RPMI8226 (cell line): ENCODE data around the gene AGO4.
"Not testable (repeated sequence)": the region's sequence is repeated elsewhere in the genome, so short reads cannot be mapped to it uniquely, and the experiment has no call there.

Source experiments
- DNase-seq: peaks from one replicate; pipeline ENCODE4 v3.0.0-alpha.2; 2015

AGO4 gene

GRCh38 chr1:35812754-35813153 lies 4.9 kb downstream of the AGO4 start:
- DNase-seq = not testable (repeated sequence)

- no peak for DNase-seq
These were observed 17.4 kb downstream of the AGO4 start for GRCh38 chr1:35825255-35825654.

GRCh38 chr1:35832276-35832905 lies 24.6 kb downstream of the AGO4 start:
- DNase-seq = no peak

GRCh38 chr1:35833395-35833794 lies 25.6 kb downstream of the AGO4 start:
- DNase-seq = no peak

- DNase-seq = no peak
These were observed 26.4 kb downstream of the AGO4 start for GRCh38 chr1:35834218-35834617.

GRCh38 chr1:35835398-35835797 lies 27.6 kb downstream of the AGO4 start:
- no peak for DNase-seq

GRCh38 chr1:35836734-35837133 lies 28.9 kb downstream of the AGO4 start:
- DNase-seq = no peak

GRCh38 chr1:35838693-35839245 lies 31.0 kb downstream of the AGO4 start:
- no peak for DNase-seq

- no peak for DNase-seq
These were observed 37.0 kb downstream of the AGO4 start for GRCh38 chr1:35844826-35845225.

- no peak for DNase-seq
These were observed 38.0 kb downstream of the AGO4 start for GRCh38 chr1:35845766-35846165.

GRCh38 chr1:35847935-35848565 lies 40.2 kb downstream of the AGO4 start:
- DNase-seq = no peak

GRCh38 chr1:35850051-35850450 lies 42.2 kb downstream of the AGO4 start:
- DNase-seq = no peak

- DNase-seq = no peak
These were observed 42.9 kb downstream of the AGO4 start for GRCh38 chr1:35850716-35851115.

- DNase-seq = no peak
These were observed 43.5 kb downstream of the AGO4 start for GRCh38 chr1:35851132-35851869.

- no peak for DNase-seq
These were observed 44.4 kb downstream of the AGO4 start for GRCh38 chr1:35852241-35852640.

- no peak for DNase-seq
These were observed 47.3 kb downstream of the AGO4 start for GRCh38 chr1:35854989-35855700.

- no peak for DNase-seq
These were observed 49.1 kb downstream of the AGO4 start for GRCh38 chr1:35856964-35857363.

GRCh38 chr1:35857830-35858229 lies 50.0 kb downstream of the AGO4 start:
- DNase-seq = peak; percentile 30

- DNase-seq = no peak
These were observed 52.9 kb downstream of the AGO4 start for GRCh38 chr1:35860696-35861095.

GRCh38 chr1:35863136-35863535 lies 55.3 kb downstream of the AGO4 start:
- DNase-seq = no peak

- DNase-seq = no peak
These were observed 56.2 kb downstream of the AGO4 start for GRCh38 chr1:35863881-35864625.

GRCh38 chr1:35864813-35865212 lies 57.0 kb downstream of the AGO4 start:
- DNase-seq = no peak

GRCh38 chr1:35866991-35867390 lies 59.2 kb downstream of the AGO4 start:
- no peak for DNase-seq
